ENCODE results near the gene NUDC. TPM values are rescaled to one million over a fixed set of nuclear protein-coding genes. Genes with fewer than 3 reads are reported as not detected.

The NUDC gene
- total and polyA plus RNA-seq, 2 of the 13 experiments (the other 11 are each of a cell fraction or from before 2014, with no cell fraction given) = 34.7 to 104 TPM

GRCh38 chr1:26913754-26914619 lies 7.6 kb upstream of the NUDC start, which contains the start of gene NR0B2 (continued):
- TF ChIP-seq, protein P1, sequence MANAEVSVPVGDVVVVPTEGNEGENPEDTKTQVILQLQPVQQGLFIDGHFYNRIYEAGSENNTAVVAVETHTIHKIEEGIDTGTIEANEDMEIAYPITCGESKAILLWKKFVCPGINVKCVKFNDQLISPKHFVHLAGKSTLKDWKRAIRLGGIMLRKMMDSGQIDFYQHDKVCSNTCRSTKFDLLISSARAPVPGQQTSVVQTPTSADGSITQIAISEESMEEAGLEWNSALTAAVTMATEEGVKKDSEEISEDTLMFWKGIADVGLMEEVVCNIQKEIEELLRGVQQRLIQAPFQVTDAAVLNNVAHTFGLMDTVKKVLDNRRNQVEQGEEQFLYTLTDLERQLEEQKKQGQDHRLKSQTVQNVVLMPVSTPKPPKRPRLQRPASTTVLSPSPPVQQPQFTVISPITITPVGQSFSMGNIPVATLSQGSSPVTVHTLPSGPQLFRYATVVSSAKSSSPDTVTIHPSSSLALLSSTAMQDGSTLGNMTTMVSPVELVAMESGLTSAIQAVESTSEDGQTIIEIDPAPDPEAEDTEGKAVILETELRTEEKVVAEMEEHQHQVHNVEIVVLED (CRISPR knock-in tag; IDR thresholded peaks at IDR 0.05; ENCODE audit: borderline replicate concordance) = peak; percentile 70; the same call in 1 of the 2 replicates
- TF ChIP-seq ZNF317 (CRISPR knock-in tag; IDR thresholded peaks at IDR 0.05) (peak; percentile 85), SKI (IDR thresholded peaks at IDR 0.05; ENCODE audit: partially characterized antibody) (peak; percentile 99), TBL1XR1 (IDR thresholded peaks at IDR 0.05; ENCODE audit: borderline replicate concordance, low read length, partially characterized antibody) (peak; percentile 97), ZBTB49 (CRISPR knock-in tag; IDR thresholded peaks at IDR 0.05; ENCODE audit: borderline replicate concordance) (0 out of 2 replicates have a peak, but pooled peaks have one; percentile 79), BATF2 (CRISPR knock-in tag; IDR thresholded peaks at IDR 0.05) (peak; percentile 93), RORA (CRISPR knock-in tag; IDR thresholded peaks at IDR 0.05) (peak; percentile 93; the same call in 1 of the 2 replicates), MAF1 (CRISPR knock-in tag; IDR thresholded peaks at IDR 0.05; ENCODE audit: borderline replicate concordance) (0 out of 2 replicates have a peak, but pooled peaks have one; percentile 72)
- TF ChIP-seq, protein P2, sequence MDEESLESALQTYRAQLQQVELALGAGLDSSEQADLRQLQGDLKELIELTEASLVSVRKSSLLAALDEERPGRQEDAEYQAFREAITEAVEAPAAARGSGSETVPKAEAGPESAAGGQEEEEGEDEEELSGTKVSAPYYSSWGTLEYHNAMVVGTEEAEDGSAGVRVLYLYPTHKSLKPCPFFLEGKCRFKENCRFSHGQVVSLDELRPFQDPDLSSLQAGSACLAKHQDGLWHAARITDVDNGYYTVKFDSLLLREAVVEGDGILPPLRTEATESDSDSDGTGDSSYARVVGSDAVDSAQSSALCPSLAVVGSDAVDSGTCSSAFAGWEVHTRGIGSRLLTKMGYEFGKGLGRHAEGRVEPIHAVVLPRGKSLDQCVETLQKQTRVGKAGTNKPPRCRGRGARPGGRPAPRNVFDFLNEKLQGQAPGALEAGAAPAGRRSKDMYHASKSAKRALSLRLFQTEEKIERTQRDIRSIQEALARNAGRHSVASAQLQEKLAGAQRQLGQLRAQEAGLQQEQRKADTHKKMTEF (CRISPR knock-in tag; IDR thresholded peaks at IDR 0.05) = peak; percentile 100
- TF ChIP-seq, protein P3, sequence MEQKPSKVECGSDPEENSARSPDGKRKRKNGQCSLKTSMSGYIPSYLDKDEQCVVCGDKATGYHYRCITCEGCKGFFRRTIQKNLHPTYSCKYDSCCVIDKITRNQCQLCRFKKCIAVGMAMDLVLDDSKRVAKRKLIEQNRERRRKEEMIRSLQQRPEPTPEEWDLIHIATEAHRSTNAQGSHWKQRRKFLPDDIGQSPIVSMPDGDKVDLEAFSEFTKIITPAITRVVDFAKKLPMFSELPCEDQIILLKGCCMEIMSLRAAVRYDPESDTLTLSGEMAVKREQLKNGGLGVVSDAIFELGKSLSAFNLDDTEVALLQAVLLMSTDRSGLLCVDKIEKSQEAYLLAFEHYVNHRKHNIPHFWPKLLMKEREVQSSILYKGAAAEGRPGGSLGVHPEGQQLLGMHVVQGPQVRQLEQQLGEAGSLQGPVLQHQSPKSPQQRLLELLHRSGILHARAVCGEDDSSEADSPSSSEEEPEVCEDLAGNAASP (CRISPR knock-in tag; IDR thresholded peaks at IDR 0.05; ENCODE audit: borderline replicate concordance) = peak; percentile 97
- TF ChIP-seq, protein P4, sequence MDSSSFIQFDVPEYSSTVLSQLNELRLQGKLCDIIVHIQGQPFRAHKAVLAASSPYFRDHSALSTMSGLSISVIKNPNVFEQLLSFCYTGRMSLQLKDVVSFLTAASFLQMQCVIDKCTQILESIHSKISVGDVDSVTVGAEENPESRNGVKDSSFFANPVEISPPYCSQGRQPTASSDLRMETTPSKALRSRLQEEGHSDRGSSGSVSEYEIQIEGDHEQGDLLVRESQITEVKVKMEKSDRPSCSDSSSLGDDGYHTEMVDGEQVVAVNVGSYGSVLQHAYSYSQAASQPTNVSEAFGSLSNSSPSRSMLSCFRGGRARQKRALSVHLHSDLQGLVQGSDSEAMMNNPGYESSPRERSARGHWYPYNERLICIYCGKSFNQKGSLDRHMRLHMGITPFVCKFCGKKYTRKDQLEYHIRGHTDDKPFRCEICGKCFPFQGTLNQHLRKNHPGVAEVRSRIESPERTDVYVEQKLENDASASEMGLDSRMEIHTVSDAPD (CRISPR knock-in tag; IDR thresholded peaks at IDR 0.05) = peak; percentile 88; the same call in 1 of the 2 replicates
- TF ChIP-seq, protein P5, sequence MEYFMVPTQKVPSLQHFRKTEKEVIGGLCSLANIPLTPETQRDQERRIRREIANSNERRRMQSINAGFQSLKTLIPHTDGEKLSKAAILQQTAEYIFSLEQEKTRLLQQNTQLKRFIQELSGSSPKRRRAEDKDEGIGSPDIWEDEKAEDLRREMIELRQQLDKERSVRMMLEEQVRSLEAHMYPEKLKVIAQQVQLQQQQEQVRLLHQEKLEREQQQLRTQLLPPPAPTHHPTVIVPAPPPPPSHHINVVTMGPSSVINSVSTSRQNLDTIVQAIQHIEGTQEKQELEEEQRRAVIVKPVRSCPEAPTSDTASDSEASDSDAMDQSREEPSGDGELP (IDR thresholded peaks at IDR 0.05; ENCODE audit: borderline replicate concordance, low read depth) = peak; percentile 99

Measured in HepG2 (cell line).